Stimulated activated naive CD8-positive, alpha-beta T cell treated with anti-CD3 and anti-CD28 coated beads, Interleukin-15, Interleukin-2, amounts not matched to agents 100 U/mL and 50 U/mL, for 24 hours (primary cell): ENCODE measurements around the gene SYP.
"Not testable (repeated sequence)": the region's sequence is repeated elsewhere in the genome, so short reads cannot be mapped to it uniquely, and the experiment has no call there.

Source experiments
- ATAC-seq: fragments of 150-1000 bp; cut with Tn5 transposase; one replicate; pipeline ENCODE4 v1.10.0; 2021
- DNase-seq: peaks from one replicate; pipeline ENCODE4 v3.0.0; 2021

The SYP gene

DNA sequence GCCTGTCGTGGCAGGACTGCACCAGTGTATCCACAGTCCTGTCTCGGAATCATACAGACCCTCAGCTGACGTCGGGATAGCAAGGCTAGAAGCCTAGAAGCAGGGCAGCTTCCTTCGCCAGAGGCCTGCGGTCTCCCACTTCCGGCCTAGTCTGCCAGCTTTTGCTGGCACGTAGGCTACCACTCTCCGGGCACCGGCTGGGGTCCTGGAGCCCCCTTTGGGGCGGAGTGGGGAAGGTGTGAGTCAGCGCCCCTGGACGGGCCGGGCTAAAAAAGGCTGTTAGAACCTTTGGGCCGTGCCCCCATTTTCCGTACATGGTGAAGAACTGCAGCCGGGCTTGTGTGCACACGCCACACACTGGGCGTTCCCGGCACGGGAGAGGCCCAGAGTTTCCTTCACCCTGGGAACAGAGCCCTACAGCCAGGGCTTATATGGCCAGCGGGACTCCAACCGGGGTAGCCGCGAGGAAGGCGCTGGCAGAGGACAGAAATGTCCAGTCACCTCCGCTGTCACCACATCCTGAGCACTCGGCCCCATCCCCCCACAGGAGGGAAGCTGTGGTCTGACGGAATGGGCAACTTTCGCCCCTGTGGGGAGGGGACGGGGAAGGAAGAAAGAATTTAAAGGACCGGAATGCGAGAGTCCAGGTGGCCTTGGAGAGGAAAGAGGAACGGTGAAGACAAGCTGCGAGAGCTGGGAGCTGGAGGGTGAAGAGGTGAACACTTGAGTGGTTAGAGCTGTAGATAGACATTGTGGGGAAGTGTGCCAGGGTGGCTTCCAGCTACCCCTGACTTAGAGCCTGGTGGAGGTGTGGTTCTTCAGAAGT is 32.9 kb downstream of the SYP start:
- peak; percentile 59 for ATAC-seq
- peak; percentile 78 for DNase-seq

DNA sequence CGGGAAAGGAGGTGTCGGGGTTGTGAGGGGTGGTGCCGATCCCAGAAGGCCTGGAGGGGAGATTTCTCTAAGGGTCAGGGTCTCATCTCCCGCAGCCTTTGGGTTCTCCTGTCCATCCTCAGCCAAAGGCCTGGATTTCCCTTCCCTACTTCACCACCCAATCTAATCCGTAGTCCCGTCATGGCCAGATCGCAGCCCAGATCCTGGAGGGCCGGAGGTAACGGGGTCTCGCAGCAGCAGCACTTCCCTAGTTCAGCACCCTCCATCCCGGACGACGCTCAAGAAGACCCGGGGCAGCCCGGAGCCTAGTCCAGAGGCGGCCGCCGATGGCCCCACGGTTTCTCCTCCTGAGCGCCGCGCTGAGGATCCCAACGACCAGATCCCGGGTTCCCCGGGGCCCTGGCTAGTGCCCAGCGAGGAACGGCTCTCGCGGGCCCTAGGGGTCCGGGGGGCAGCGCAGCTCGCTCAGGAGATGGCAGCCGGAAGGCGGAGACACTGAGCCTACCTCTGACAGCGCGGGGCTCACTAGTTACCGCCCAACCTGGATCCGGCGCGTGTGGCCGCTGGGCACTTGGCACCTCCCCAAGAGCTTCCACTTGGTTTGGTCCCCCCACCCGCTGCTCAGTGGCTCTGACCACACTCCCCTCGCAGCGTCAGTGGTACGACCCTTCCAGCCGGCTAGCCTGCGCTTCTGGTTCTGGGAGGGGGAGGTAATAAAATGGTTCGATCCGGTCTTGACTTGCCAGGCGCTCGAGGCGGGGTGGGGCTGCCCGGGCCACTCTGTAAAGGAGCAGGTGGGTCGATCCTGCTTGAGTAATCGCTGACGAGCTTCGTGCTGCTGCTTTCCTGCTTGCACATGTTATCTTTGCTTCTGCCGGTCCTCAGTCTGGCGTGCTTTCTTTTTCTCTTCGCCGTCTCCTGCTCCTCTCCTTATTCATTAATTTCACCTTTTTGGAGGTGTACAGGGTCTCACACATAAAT is 33.8 kb downstream of the SYP start:
- ATAC-seq = peak; percentile 55
- DNase-seq = peak; percentile 78

DNA sequence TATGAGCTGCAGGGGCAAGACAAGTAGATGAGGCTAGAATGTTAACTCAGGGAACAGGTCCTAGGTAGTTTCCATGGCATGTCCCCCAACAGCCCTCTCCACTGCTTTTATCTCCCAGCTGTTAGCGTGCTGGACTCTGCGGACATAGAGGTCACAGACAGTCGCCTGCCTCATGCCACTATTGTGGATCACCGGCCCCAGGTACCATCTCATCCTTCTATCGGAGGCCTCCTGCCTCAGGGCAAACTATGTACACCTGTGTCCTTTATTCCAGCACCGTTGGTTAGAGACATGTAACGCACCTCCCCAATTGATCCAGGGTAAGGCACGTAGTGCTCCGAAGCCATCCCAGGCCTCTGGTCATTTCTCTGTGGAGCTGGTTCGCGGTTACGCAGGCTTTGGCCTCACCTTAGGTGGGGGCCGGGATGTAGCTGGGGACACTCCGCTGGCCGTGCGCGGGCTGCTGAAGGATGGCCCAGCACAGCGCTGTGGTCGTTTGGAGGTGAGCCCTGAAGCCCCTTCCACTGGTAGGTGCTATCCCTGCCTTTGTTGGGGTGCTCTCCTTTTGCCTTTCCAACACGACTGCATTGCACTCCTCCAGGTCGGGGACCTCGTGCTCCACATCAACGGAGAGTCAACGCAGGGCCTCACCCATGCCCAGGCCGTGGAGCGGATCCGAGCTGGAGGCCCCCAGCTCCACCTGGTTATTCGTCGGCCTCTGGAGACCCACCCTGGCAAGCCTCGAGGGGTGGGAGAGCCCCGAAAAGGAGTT is 35.2 kb downstream of the SYP start:
- ATAC-seq (no peak), DNase-seq (no peak)

DNA sequence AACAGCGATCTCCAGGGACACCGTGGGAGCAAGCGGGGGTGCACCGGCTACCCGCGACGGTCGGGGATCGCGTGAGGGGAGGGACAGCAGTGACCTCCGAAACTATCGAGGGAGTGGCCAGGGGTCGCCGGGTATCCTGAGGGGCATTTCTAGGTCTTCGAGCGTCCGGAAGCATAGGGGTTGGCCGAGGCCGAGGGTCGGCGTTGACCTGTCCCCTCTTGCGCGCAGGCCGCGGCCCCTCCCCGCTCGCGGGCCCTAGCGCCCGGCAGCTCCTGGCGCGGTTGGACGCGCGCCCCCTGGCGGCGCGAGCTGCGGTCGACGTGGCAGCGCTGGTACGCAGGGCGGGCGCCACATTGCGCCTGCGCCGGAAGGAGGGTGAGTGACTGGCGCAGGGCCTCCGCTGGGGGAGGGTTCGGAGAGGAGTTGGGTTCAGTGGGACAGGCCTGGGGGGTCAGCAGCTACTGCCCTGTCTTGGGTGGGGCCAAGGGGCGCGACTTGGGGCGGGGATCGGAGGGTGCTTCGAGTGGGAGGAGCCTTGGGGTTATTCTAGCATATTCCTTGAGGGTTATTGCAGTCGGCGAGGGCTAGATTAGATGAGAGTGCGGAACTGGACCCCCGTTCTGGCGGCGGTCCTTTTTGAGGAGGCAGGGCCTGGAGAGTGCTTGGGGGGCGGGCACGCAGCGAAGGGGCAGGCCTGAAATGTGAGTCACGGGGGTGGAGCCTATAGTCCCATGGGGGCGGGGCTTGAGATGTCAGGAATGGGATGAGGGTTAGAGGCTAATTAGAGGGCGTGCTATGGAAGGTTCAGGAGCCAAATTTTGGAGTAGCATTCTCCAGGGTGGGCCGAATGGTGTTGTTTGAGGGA is 36.2 kb downstream of the SYP start:
- DNase-seq = peak; percentile 83
- peak; percentile 60 for ATAC-seq

DNA sequence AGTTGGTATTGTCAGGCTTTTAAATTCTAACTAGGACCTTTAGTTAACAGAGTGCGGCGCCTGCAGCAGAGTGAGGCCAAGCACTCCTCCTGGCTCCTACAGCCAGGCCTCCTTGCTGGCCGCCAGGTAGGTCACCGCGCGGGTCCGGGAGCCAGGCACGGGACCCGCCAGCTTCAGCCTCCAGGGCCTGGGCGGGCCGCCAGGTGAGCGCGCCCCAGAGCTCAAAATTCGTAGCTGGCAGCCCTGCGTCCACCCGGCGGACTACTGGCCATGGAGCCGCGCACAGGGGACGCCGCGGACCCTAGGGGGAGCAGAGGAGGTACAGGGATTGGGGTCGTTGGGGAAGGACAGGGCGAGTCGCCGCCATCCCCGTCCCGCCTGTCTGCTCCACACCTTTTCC is 37.4 kb downstream of the SYP start, which contains the start of gene MAGIX:
Gene MAGIX, plus strand, starts transcription at position 139 of the 400 bp plus-strand sequence. Its CDS starts 132 bp downstream, at position 271.
- ATAC-seq (no peak), DNase-seq (no peak)

DNA sequence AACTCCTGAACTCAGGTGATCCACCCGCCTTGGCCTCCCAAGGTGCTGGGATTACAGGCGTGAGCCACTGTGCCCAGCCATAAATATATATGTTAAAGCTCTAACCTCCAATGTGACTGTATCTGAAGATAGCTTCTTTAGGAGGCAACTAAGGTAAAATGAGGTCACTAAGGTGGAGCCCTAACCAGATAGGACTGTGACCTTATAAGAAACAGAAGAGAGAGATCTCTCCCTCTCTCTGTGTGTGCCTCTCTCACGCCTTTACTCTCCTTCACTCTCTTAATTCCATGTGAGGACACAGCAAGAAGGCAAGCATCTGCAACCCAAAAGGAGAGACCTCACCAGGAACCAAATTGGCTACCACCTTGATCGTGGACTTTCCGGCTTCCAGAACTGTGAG is 38.4 kb downstream of the SYP start:
- DNase-seq (no peak), ATAC-seq (no peak)

DNA sequence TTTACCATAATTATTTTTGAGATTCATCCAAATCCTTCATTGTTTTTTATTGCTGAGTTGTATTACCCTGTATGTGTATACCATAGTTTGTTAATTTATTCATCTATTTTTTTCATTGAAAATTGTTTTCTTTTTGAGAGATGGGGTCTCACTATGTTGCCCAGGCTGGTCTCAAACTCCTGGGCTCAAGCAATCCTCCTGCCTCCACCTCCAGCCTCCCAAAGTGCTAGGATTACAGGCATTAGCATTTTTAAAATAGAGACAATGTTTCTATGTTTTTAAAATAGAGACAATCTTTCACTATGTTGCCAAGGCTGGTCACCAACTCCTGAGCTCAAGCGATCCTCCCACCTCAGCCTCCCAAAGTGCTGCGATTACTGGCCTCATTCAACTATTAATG is 39.1 kb downstream of the SYP start:
- ATAC-seq (no peak), DNase-seq (no peak)

DNA sequence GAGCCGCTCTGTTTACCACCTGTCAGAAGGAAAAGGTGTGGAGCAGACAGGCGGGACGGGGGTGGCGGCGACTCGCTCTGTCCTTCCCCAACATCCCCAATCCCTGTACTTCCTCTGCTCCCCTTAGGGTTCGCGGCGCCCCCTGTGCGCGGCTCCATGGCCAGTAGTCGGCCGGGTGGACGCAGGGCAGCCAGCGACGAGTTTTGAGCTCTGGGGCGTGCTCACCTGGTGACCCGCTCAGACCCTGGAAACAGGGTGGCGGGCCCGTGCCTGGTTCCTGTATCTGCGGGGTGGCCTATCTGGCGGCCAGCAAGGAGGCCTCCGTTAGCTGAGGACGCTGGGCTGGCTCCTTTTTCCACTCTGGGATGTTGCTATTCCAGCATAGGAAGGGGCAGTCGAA is 42.8 kb downstream of the SYP start:
- ATAC-seq = no peak
- no peak for DNase-seq

DNA sequence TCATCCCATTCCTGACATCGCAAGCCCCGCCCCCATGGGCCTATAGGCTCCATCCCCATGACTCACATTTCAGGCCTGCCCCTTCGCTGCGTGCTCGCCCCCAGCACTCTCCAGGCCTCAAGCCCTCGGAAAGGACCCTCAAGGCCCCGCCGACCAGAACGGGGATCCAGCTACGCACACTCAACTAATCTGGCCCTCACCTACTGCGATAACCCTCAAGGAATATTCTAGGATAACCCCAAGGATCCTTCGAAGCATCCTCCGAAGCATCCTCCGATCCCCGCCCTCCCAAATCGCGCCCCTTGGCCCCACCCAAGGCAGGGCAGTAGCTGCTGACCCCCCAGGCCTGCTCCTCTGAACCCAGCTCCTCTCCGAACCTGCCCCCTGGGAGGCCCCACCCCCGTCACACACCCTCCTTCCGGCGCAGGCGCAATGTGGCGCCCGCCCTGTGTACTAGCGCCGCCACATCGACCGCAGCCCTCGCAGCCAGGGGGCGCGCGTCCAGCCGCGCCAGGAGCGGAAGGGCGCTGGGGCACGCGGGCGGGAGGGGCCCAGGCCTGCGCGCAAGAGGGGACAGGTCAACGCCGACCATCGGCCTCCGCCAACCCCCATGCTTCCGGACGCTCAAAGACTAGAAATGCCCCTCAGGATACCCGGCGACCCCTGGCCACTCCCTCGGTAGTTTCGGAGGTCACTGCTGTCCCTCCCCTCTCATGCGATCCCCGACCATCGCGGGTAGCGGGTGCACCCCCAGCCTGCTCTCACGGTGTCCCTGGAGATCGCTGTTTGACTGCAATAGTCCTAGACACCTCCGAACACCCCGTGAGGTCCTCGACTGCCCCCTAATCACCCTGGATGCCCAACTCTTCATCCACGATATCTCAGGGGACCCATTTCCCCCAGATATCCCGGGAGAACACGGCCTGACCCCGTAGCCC is 43.8 kb downstream of the SYP start:
- ATAC-seq (peak; percentile 91), DNase-seq (peak; percentile 88)

DNA sequence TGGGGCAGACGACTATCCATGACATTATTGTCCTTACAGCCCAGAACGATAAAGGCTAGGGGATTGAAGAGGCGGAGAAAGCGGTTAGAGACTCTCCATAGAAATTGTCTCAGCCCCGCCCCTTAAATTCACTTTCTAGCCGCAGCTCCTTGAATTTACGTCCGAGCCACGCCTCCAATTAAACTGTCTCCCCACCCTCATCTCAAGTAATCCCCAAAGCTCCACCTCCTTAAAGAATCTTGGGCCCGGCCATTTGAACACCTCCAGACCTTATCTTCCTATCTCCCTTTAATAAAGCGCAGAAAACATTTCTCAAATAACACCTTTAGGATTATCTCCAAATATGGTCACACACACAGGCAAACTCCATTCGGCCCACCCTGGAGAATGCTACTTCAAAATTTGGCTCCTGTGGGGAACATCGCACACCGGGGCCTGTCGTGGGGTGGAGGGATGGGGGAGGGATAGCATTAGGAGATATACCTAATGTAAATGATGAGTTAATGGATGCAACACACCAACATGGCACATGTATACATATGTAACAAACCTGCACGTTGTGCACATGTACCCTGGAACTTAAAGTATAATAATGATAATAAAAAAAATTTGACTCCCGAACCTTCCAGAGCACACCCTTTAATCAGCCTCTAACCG is 44.6 kb downstream of the SYP start:
- peak; percentile 38 for ATAC-seq
- DNase-seq = peak; percentile 45

DNA sequence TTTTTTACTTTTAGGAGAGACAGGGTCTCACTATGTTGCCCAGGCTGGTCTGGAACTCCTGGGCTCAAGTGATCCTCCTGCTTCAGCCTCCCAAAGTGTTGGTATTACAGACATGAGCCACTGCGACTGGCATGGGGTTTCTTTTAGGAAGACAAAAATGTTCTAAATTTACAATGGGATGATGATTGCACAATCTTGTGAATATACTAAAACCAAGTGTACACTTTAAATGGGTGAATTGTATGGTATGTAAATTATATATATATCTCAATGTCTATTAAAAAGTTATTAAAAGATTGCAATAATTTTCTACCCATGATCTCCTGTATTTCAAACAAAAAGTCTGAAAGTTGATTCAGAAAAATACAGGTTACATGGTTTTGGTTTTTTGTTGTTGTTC is 46.5 kb downstream of the SYP start:
- no peak for DNase-seq
- no peak for ATAC-seq

DNA sequence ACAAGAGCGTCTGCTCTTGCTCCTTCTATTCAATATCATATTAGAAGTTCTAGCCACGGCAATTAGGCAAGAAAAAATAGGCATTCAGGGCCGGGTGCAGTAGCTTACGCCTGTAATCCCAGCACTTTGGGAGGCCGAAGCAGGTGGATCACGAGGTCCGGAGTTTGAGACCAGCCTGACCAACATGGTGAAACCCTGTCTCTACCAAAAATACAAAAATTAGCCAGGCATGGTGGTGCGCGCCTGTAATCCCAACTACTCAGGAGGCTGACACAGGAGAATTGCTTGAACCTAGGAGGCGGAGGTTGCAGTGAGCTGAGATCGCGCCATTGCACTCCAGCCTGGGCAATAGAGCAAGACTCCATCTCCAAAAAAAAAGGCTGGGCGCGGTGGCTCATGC is 50.7 kb downstream of the SYP start:
- ATAC-seq, DNase-seq: not testable (repeated sequence)

DNA sequence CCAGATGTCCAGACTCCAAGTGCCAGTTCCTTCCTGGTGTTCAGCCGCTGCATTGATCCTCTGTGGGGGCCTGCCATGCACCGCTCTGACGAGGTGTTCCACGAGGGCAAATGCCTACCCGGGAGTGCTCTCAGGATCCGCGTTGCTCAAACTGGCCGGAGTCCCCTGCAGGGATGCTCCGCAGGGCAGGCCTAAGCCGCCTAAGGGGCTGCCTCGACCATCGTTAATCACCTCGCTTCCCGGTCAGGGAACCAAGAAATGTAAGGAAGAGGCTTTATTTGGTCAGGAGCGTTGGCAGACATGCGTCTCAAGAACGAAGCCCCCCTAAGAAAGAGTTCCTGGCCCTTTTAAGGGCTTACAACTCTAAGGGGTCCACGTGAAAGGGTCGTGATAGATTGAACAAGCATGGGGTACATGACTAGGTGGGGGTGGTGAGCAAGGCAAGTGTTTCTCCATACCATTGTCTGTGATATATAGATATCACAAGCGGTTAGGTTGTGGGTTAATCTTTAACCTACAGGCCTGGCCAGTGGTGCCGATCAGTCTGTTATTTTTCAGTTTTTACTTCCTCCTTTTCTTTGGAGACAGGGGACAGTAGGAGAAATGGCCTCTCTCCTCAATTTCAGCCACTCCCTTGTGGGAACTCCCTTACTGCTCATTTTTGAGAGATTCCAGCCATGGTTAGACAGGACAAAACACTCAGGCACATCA is 51.4 kb downstream of the SYP start:
- DNase-seq, ATAC-seq: not testable (repeated sequence)

DNA sequence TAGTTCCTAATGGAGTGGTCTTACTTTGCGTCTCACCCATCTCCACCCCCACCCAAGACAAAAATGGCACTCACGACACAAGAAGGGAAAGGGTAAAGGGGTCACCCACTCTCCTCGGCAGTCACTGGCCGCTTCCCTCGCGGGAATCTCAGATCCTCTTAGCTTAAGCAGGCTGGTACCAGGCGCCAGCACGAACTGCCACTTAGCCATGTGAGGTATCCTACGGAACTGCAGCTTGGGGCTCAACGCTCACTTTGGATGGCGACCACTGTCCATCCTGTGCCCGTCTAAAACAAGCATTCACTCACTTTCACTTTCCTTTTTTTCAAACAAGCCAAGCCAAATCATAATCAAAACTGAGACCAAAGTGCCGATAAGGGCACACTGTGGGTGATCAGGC is 52.1 kb downstream of the SYP start:
- no peak for ATAC-seq

DNA sequence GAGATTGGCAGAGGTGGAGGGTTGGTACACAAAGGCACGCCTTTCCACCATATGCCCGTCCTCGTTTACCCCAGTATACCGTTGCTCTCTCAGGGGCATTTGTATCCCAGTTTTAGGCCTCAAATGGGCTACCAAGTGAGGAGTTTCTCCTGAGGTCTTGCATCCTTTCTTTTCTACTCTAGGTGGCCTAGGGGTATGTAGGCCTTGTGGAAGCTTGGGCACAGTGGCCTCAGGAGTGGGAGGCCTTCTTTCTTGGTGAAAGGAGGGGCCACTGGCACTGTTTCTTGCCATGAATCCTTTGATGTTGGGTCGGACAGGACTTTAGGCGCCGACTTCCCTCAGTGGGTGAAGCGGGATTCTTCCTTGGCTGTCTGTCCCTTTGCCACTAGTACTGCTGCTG is 52.7 kb downstream of the SYP start:
- no peak for DNase-seq
- no peak for ATAC-seq

More for the DNA sequence above, 52.1 kb downstream of the SYP start:
- DNase-seq = no peak

DNA sequence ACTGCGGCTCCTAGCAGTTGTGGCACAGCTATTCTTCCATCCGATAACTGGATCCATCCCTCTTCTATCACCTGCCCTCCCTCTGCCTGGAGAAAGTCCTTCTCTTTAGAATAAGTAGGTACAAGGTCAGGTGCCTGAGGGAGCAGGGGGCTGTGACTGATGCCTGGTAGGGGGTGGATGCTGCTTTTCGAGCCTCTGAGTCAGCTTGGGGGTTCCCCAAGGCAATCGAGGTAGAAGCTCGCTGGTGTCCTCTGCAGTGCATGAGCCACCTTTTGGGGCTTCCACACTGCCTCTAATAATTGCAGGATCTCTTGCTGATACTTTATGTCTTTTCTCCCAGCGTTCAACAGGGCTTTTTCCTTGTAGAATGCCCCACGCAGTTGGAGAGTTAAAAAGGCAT is 56.8 kb downstream of the SYP start:
- ATAC-seq = not testable (repeated sequence)

DNA sequence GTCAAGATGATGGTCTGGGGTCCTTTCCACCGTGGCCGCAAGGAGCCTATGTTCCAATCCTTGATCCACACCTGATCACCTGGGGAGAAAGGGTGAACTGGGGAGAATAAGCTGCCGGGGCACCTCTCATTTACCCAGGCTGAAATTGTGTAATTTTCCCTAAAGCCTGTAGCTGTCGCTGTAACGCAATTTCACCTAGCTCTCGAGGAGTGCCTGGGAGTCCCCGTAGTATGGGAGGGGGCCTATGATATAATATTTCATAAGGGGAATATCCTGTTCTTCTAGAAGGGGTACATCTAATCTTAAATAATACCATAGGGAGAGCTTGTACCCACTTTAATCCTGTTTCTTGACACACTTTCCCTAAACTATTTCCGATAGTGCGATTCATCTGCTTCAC is 57.7 kb downstream of the SYP start:
- ATAC-seq, DNase-seq: not testable (repeated sequence)

More for the DNA sequence above, 56.8 kb downstream of the SYP start:
- not testable (repeated sequence) for DNase-seq

DNA sequence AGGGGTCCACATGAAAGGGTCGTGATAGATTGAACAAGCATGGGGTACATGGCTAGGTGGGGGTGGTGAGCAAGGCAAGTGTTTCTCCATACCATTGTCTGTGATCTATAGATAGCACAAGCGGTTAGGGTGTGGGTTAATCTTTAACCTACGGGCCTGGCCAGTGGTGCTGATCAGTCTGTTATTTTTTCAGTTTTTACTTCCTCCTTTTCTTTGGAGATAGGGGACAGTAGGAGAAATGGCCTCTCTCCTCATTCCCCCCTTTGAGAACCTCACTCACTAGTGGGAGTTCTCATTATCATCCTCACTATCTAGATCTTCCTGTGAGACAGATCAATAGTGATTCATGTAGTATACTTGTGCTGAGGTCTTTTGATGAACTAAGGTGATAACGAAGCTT is 60.3 kb downstream of the SYP start:
- DNase-seq = no peak
- no peak for ATAC-seq
